CMK (cell line): ENCODE measurements around the gene LYZL6.

Source experiments
- DNase-seq: peaks from one replicate; pipeline ENCODE4 v3.0.0-alpha.2; 2010; ENCODE audit warnings: low read depth

The LYZL6 gene

GRCh38 chr17:35943537-35943936, at the start of gene LYZL6:
LYZL6 (minus strand) TSS chr17:35943713; CDS start chr17:35939356, 4,357 bp downstream.
- no peak for DNase-seq

GRCh38 chr17:35991075-35991474, 47.6 kb upstream of the LYZL6 start:
- no peak for DNase-seq

GRCh38 chr17:35988164-35988563, 44.7 kb upstream of the LYZL6 start:
- no peak for DNase-seq

- DNase-seq, result no peak
Measured at GRCh38 chr17:35986643-35987042, 43.1 kb upstream of the LYZL6 start, which contains the start of gene CCL14. CCL14 (minus strand) TSS chr17:35986729; CDS start chr17:35986649, 80 bp downstream.

GRCh38 chr17:35984140-35984539, 40.6 kb upstream of the LYZL6 start:
- DNase-seq, result no peak

GRCh38 chr17:35982409-35983191, 39.1 kb upstream of the LYZL6 start:
- no peak for DNase-seq

- DNase-seq, result no peak
Measured at GRCh38 chr17:35981908-35982330, 38.4 kb upstream of the LYZL6 start.

GRCh38 chr17:35981246-35981645, 37.7 kb upstream of the LYZL6 start, which contains the start of gene CCL16:
CCL16 (minus strand) TSS chr17:35981497; CDS start chr17:35981420, 77 bp downstream.
- DNase-seq, result no peak

- DNase-seq, result no peak
Measured at GRCh38 chr17:35978346-35978745, 34.8 kb upstream of the LYZL6 start.

GRCh38 chr17:35977509-35977908, 34.0 kb upstream of the LYZL6 start:
- no peak for DNase-seq

- no peak for DNase-seq
Measured at GRCh38 chr17:35973333-35974260, 30.1 kb upstream of the LYZL6 start.

GRCh38 chr17:35972945-35973332, 29.4 kb upstream of the LYZL6 start:
- DNase-seq, result no peak

GRCh38 chr17:35972535-35972934, 29.0 kb upstream of the LYZL6 start:
- no peak for DNase-seq

GRCh38 chr17:35972066-35972465, 28.6 kb upstream of the LYZL6 start:
- DNase-seq, result no peak

- peak; percentile 49 for DNase-seq
Measured at GRCh38 chr17:35969558-35970380, 26.3 kb upstream of the LYZL6 start.

- no peak for DNase-seq
Measured at GRCh38 chr17:35968520-35969054, 25.1 kb upstream of the LYZL6 start.

GRCh38 chr17:35965272-35965671, 21.8 kb upstream of the LYZL6 start:
- no peak for DNase-seq

GRCh38 chr17:35963663-35964062, 20.1 kb upstream of the LYZL6 start:
- DNase-seq, result no peak

- DNase-seq, result no peak
Measured at GRCh38 chr17:35953720-35954119, 10.2 kb upstream of the LYZL6 start.

GRCh38 chr17:35949401-35949800, 5.9 kb upstream of the LYZL6 start:
- DNase-seq, result no peak

GRCh38 chr17:35948092-35948491, 4.6 kb upstream of the LYZL6 start:
- no peak for DNase-seq

GRCh38 chr17:35947156-35947585, 3.7 kb upstream of the LYZL6 start:
- DNase-seq, result peak; percentile 50
